ENCODE results near the gene PLXND1.

Gene PLXND1

DNA sequence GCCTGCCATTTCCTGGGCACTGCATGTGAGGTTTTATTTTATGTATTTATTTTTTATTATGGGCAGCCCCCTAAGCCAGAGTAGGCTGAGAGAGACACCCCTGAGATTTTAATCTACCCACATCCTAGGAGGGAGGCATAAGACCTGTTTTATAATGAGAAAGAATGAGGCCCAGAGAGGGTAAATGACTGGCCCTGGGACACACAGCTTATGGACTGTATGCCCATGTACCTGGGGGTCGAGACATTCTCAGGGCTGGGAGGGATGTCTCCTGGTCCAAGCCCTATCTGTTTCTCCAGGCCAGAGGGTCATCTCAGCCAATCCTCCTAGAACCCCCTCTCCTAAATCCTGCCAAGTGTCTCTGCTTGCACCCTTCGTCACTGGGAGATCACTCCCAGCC, 6.1 kb downstream of the PLXND1 start:
- no peak for DNase-seq (ENCODE audit: low read depth in 2 of 2)

DNA sequence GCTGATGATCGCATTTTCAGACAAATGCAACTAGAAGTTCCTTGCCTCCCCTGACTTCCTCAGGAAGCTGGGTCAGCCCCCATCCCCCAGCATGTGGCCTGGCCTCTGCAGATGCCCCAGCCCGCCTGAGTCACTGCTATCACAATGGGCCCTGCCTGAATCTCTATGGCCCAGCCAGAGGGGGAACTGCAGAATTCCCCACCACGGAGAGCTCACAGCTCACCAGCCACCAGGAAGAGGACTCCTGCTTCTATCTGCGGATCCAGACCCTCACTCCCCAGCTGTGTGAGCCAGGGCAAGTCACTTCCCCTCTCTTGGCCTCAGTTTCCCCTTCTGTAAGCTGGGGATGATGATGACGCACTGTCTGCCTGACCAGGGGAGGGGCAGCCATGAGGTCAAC, 6.9 kb downstream of the PLXND1 start:
- DNase-seq (ENCODE audit: low read depth in 2 of 2), result no peak

GRCh38 chr3:129599073-129599472, 7.4 kb downstream of the PLXND1 start:
- no peak for DNase-seq (ENCODE audit: low read depth in 2 of 2)

DNA sequence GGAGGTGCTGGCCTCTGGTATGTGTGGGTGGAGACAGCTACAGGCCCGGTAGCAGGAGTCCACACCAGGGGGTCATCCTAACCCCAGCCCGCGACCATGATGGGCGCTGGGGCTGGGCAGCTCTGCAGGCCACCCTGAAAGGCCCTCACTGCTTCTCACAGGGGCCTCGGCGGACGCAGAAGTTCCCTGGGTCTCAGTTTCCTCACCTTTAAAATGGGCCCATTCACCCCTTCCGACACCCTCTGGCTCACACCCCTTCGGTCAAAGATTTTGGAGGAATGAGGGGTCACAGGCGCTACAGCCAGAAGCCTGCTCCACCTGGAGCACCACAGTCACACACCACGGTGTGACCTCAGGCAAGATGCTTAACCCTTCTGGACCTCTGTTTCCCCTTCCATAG, 8.0 kb downstream of the PLXND1 start:
- DNase-seq (ENCODE audit: low read depth in 2 of 2), result no peak

GRCh38 chr3:129598000-129598381, 8.5 kb downstream of the PLXND1 start:
- DNase-seq (ENCODE audit: low read depth in 2 of 2), result no peak

DNA sequence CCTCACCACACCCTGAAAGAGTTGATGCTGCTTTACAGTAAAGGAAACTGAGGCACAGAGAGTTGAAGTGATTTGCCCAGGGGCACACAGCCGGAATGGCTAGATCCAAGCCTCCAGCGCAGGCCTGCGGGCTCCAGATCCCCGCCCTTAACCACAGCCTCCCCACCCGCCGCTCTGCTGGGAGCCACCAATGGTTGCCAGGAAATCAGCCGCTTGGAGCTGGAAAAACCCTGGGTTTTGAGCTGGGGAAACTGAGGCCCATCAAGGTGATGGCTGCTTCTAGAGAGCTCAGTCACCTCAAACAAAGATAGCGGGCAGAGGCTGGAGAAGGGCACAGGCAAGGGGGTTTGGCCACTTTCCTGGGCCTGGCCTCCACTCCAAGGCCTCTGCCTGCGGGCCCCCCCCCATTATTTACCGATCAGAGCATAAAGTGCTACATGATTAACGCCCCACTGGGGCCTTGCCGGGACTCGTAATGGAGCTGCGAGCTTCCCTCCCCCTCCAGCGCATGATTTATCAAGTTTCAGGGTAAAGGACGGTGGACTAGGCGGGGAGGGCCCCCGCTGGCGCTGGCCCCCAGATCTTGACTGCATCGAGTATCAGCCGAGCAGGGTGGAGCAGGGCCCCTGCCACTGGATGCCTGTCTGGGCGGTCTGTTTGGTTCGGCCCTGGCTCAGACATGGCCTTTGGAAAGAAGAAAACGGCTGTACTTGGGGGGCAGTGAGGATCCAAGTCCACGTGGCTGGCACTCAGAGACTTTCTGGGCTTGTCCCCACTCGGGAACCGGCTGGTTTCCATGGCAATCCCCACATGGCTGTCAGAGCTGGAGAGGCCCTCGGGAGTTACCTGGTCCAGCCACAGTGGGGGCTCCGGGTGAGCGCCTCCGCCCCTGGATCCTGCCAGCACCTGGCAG, 9.1 kb downstream of the PLXND1 start:
- no peak for DNase-seq (ENCODE audit: low read depth in 2 of 2)

DNA sequence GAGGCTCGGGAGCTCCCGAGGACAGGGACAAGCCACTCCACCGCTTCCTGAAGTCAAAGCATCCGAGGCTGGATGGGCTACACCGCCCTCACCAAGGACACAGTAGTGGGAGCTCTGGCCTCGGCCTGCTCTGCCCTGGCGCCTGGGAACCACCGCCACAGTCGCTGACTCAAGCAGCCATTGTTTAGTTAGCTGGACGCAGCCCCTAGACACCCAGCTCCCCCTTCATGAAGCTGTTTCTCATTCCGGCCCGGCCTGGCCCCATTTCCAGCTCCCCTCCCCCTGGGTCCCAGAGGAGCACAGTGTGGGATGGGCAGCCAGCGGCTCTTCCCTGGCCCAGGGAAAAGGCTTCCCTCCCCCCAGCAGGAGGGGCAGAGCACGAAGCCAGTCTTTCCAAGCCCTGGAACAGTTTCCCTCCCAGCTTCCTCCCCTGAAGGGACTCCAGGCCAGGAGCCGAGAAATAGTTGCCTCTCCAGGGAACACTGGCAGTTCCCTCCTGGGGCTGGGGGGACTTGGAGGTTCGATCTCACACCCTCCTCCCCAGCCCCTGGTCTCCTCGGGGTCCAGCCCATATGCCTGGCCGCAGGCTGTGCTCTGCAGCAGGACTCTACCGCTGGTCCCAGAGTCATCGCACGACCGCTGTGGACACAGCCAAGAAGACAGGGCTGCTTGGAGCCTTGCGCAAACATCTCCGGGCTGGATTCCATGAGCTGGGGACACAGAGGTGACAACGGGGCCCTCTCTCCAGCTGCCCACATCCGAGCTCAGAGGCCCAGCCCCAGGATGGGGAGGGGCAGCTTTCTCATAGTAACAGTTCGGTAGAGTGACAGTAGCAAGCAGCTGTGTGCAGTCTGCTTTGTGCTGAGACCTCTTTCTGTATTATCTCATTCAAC, 10.0 kb downstream of the PLXND1 start:
- DNase-seq (ENCODE audit: low read depth in 2 of 2), result no peak

DNA sequence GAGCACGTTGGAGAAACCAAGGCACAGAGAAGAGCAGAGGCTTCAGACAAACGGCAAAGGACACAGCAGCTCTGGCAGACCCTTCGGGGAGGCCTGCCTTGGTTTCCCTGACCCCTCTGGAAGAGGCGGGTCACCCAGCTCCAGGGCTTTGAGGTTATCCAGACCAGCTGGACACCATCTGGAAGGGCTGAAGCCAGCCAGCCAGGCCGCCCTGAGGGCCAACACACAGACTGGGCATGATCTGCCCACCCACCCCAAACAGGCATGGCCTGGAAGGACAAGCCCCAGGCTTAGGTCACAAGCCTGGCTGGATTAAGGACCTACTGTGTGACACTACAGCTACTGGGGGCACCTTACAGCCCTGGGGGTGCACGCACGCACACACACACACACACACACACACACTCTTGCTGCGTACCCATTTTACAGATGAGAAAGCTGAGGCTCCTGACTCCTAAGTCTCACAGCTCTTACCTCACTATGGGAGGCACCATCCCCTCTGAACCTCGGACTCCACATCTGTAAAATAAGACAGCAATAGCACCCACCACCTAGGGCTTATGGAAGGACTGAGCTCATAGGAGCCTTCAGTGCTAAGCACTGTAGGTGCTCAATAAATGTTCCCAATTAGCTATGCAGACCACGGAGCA, 10.8 kb downstream of the PLXND1 start:
- no peak for DNase-seq (ENCODE audit: low read depth in 2 of 2)

- no peak for DNase-seq (ENCODE audit: low read depth in 2 of 2)
Observed at GRCh38 chr3:129594907-129595390, 11.5 kb downstream of the PLXND1 start.

- no peak for DNase-seq (ENCODE audit: low read depth in 2 of 2)
Observed at GRCh38 chr3:129594409-129594808, 12.1 kb downstream of the PLXND1 start.

GRCh38 chr3:129593595-129594339, 12.7 kb downstream of the PLXND1 start:
- DNase-seq (ENCODE audit: low read depth in 2 of 2), result peak; percentile 24 to 44

GRCh38 chr3:129593230-129593594, 13.3 kb downstream of the PLXND1 start:
- DNase-seq (ENCODE audit: low read depth in 2 of 2), result no peak

- DNase-seq (ENCODE audit: low read depth in 2 of 2), result no peak
Observed at GRCh38 chr3:129592381-129593131, 13.9 kb downstream of the PLXND1 start.

DNA sequence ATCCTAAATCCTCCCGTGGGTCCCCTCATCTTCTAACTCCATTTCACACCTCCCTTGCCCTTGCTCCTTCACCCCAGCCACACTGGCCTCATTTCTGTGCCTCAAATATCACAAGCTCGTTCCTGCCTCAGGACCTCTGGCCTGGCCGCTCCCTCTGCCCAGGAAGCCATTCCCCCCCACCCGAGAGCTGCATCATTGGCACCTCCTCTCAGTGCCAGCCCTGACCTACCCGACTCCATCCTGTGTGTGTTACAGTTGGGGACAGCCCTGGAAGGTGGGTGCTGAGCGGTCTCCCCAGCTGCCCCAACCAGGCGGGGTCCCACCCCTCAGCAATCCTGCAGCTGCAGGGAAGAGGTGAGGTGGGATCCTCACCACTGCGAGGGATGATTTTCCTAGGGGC, 14.5 kb downstream of the PLXND1 start:
- no peak for DNase-seq (ENCODE audit: low read depth in 2 of 2)

DNA sequence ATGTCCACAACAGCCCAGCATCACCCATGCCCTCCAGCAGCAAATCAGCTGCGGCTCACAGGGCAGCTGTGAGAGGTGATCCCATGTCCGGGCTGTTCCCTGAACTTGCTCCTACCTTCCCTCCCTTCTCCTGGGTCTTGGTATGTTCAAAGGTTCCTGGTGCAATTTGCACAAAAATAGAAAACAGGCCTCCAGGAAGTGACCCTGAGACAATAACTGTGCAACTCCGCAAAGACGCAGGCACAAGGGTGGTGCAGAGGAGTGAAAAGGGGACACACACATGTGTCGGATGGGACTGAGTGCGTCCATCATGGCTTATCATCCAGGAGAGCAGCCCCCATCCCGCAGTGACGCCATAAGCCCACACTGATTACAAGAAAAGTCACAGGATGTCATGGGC, 16.3 kb downstream of the PLXND1 start:
- DNase-seq (ENCODE audit: low read depth in 2 of 2), result no peak

GRCh38 chr3:129587566-129588210, 18.8 kb downstream of the PLXND1 start:
- no peak for DNase-seq (ENCODE audit: low read depth in 2 of 2)

DNA sequence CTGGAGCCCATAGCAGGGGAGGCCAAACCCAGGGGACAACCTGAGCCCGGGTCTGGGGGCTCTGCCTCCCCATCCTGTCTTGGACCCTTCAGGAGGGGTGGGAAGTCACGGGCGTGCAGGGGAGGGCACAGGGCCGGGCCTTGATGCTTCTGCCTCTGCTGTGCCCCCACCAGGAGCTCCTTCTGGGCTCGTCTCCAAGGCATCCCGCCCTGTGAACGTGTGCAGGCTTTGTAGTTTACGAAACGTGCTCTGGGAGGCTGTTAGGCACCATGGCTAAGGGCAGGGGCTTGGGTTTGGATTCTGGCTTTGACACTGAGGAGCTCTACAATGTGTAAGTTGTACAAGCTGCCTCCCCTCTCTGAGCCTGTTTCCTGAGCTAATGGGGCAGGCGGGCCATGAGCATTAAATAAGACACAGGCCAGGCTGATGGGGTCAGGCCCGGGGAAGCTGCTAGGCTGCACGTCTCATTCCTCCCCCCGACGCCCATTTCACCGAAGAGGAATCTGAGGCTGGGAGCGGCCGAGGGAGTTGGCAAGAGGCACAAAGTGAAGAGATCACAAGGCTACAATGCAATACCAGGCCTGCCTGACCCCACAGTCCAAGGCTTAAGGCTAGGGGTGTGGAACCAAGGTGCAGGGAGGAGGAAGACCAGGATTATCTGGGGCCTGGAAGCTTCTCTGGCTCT, 19.6 kb downstream of the PLXND1 start:
- DNase-seq (ENCODE audit: low read depth in 2 of 2), result no peak

DNA sequence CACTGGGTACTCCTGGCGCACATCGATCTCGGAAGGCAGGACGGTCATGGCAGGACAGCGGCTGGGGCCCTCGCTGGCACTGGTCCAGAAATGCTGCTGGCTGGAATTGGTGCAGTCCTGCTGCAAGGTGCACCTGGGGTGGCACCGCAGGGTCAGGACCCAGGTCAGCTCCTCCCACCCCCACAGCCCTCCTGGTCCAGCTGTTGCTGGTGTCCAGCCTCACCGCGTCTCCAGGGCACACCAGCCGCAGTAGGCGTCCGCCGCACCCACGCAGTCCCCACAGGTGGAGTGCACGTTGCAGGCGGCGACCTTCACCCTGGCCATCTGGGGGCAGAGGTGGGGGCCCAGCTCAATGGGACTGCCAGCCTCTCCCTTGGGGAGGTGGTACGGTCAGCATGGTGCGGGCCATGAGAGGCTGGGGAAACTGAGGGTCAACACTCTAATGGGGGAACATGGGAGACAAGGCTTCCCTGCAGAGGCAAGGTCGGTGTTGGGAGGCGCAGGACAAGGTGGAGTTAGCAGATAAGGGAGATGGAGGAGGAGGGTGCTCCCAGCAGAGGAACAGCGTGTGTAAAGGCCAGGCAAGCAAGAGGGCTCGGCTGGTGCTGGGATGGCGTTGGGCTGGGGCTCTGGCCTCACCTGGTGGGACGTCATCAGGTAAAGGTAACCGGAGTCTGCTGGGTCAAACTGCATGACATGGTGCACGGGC, 20.4 kb downstream of the PLXND1 start:
- DNase-seq (ENCODE audit: low read depth in 2 of 2), result no peak

GRCh38 chr3:129584631-129585030, 21.8 kb downstream of the PLXND1 start:
- DNase-seq (ENCODE audit: low read depth in 2 of 2), result no peak
